Measurements from ENCODE around the gene PLCB3.

PLCB3 gene

DNA sequence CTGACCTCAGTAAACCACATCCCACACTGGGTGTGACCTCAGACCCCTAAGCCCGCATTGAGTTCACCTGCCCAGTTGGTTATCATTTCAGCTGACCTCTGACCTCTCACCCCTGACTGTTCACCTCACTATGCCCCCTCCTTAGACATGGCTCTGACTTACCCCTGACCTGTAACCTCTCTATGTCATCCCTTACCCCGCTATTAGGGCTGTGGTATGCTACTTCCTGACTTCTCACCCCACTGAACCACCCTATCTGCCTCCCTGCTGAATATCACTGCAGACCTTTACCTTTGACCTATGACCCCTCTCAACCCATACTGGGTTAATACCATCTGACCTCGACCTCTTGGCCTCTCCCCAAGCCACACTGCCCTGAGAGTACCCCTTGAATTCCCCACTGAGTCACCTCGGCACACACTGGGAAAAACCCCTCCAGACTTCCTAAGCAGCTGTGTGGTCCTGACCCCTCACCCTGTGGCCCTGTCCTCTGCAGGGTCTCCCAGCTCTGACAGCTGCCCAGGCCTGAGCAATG, 8.3 kb downstream of the PLCB3 start:
- H2AFZ ChIP-seq (ENCODE audit: low read length): no peak overlapping the region
- H3K79me2 ChIP-seq (ENCODE audit: low read length): no peaks in the 10 kb centered on the region
- no peak overlapping the region for H3K4me2 ChIP-seq (ENCODE audit: low read depth, low read length)
- H3K27me3 ChIP-seq (replicated peaks; ENCODE audit: insufficient read depth, low read length): no peaks in the 10 kb centered on the region
- H3K9me3 ChIP-seq (replicated peaks; ENCODE audit: insufficient read depth, low read length): no peaks in the 10 kb centered on the region
- H3F3A ChIP-seq (ENCODE audit: insufficient read depth, low read length): no peaks in the 10 kb centered on the region
- no peaks in the 10 kb centered on the region for H3K9me2 ChIP-seq (replicated peaks; ENCODE audit: insufficient read depth, low read length)
- no peak overlapping the region for H3K27ac ChIP-seq (ENCODE audit: low read length)
- H3K9ac ChIP-seq (ENCODE audit: low read length): no peak overlapping the region
- H3K36me3 ChIP-seq (replicated peaks; ENCODE audit: insufficient read depth, low read length): no peaks in the 10 kb centered on the region
- H3K4me1 ChIP-seq (ENCODE audit: low read length): no peaks in the 10 kb centered on the region
- TF ChIP-seq EZH2phosphoT487 (IDR thresholded peaks at IDR 0.05; ENCODE audit: low read length) (no peak), EZH2 (optimal IDR thresholded peaks at IDR 0.05; ENCODE audit: low read depth, low read length) (no peak), CTCF (IDR thresholded peaks at IDR 0.05; ENCODE audit: low read length) (no peak)
- H3K4me3 ChIP-seq (ENCODE audit: low read length): no peak overlapping the region
- no peaks in the 10 kb centered on the region for H4K20me1 ChIP-seq (ENCODE audit: insufficient read depth, low read length)
- no peak for DNase-seq

DNA sequence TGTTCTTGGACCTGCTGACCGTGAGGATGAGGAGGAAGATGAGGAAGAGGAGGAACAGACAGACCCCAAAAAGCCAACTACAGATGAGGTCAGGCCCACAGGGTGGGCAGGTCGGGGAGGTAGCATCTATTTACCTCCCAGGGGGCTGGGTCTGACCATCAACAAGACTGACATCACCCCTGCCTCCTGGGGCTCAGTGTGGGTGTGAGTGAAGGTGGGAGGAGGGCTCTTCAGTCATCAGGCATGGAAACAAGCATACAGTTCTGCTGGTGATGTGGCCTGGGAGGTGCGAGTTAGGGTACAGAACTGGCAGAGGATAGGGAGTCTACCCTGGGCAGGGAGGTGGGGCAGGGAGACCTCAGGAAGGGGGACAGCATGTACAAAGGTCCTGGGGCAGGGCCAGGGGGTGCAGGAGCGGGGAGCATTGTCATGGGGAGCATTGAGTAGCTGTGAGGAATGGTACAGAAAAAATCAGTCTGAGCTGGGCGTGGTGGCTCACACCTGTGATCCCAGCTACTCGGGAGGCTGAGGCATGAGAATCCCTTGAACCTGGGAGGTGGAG, 8.9 kb downstream of the PLCB3 start:
- no peak overlapping the region for H3K4me2 ChIP-seq (ENCODE audit: low read depth, low read length)
- no peaks in the 10 kb centered on the region for H3K36me3 ChIP-seq (replicated peaks; ENCODE audit: insufficient read depth, low read length)
- H3K79me2 ChIP-seq (ENCODE audit: low read length): no peaks in the 10 kb centered on the region
- no peaks in the 10 kb centered on the region for H3K9me2 ChIP-seq (replicated peaks; ENCODE audit: insufficient read depth, low read length)
- no peaks in the 10 kb centered on the region for H3K4me1 ChIP-seq (ENCODE audit: low read length)
- no peak overlapping the region for H3K27ac ChIP-seq (ENCODE audit: low read length)
- no peak overlapping the region for H2AFZ ChIP-seq (ENCODE audit: low read length)
- no peak for DNase-seq
- no peak for TF ChIP-seq CTCF (IDR thresholded peaks at IDR 0.05; ENCODE audit: low read length)
- no peak for TF ChIP-seq EZH2phosphoT487 (IDR thresholded peaks at IDR 0.05; ENCODE audit: low read length)
- TF ChIP-seq EZH2 (optimal IDR thresholded peaks at IDR 0.05; ENCODE audit: low read depth, low read length): no peak
- H4K20me1 ChIP-seq (ENCODE audit: insufficient read depth, low read length): no peaks in the 10 kb centered on the region
- no peaks in the 10 kb centered on the region for H3K27me3 ChIP-seq (replicated peaks; ENCODE audit: insufficient read depth, low read length)
- no peak overlapping the region for H3K4me3 ChIP-seq (ENCODE audit: low read length)
- H3K9me3 ChIP-seq (replicated peaks; ENCODE audit: insufficient read depth, low read length): no peaks in the 10 kb centered on the region
- no peak overlapping the region for H3K9ac ChIP-seq (ENCODE audit: low read length)
- no peaks in the 10 kb centered on the region for H3F3A ChIP-seq (ENCODE audit: insufficient read depth, low read length)

GRCh38 chr11:64261556-64262080, 10.3 kb downstream of the PLCB3 start:
- no peaks in the 10 kb centered on the region for H3K36me3 ChIP-seq (replicated peaks; ENCODE audit: insufficient read depth, low read length)
- TF ChIP-seq EZH2phosphoT487 (IDR thresholded peaks at IDR 0.05; ENCODE audit: low read length): no peak
- no peak for TF ChIP-seq EZH2 (optimal IDR thresholded peaks at IDR 0.05; ENCODE audit: low read depth, low read length)
- no peak for TF ChIP-seq CTCF (IDR thresholded peaks at IDR 0.05; ENCODE audit: low read length)

More at GRCh38 chr11:64261556-64262080, 10.3 kb downstream of the PLCB3 start:
- Histone ChIP-seq H3K9me3 (replicated peaks; ENCODE audit: insufficient read depth, low read length) (no peaks in the 10 kb centered on the region), H3K4me3 (ENCODE audit: low read length) (no peak overlapping the region), H3K9ac (ENCODE audit: low read length) (no peak overlapping the region), H3F3A (ENCODE audit: insufficient read depth, low read length) (no peaks in the 10 kb centered on the region), H3K4me1 (ENCODE audit: low read length) (no peaks in the 10 kb centered on the region), H2AFZ (ENCODE audit: low read length) (no peak overlapping the region), H3K9me2 (replicated peaks; ENCODE audit: insufficient read depth, low read length) (no peaks in the 10 kb centered on the region), H3K4me2 (ENCODE audit: low read depth, low read length) (no peak overlapping the region), H3K27me3 (replicated peaks; ENCODE audit: insufficient read depth, low read length) (no peaks in the 10 kb centered on the region), H3K79me2 (ENCODE audit: low read length) (no peaks in the 10 kb centered on the region), H3K27ac (ENCODE audit: low read length) (no peak overlapping the region), H4K20me1 (ENCODE audit: insufficient read depth, low read length) (no peaks in the 10 kb centered on the region)
- DNase-seq: no peak

Measured in MM.1S (cell line).